CD14-positive monocyte (primary cell): ENCODE measurements around the gene KIF3A. TPM values are rescaled to one million over a fixed set of nuclear protein-coding genes. Genes with fewer than 3 reads are reported as not detected.

Experiments
- DNase-seq, 3 donors: peaks; one replicate each; pipeline ENCODE4 v3.0.0-alpha.2; 2011 to 2022
- H2AFZ ChIP-seq: 2 replicates; pipeline ENCODE4 v1.6.0; 2012; ENCODE audit warnings: mild to moderate bottlenecking, low read depth, low read length, inconsistent platforms; ENCODE audit not compliant: insufficient read depth, poor library complexity, severe bottlenecking
- H3K27ac ChIP-seq, 2 donors: 1 replicate in 1 of 2; 2 replicates in 1 of 2; pipeline ENCODE4 v1.5.1; 2012 to 2013; ENCODE audit warnings: low read length in 2 of 2, control low read depth in 1 of 2, inconsistent platforms in 1 of 2, low read depth in 1 of 2, mild to moderate bottlenecking in 1 of 2
- H3K27me3 ChIP-seq, 2 donors: one replicate each; pipeline versions ENCODE4 v1.6.0 to v1.6.1; 2011 to 2013; ENCODE audit warnings: low read length in 2 of 2; ENCODE audit not compliant: control insufficient read depth in 2 of 2, insufficient read depth in 2 of 2
- H3K36me3 ChIP-seq, 2 donors: replicated peaks in 1 of 2; 1 replicate in 1 of 2; 2 replicates in 1 of 2; pipeline versions ENCODE4 v1.5.1 to v1.6.1; 2012 to 2013; ENCODE audit warnings: low read length in 2 of 2, control low read depth in 1 of 2, inconsistent platforms in 1 of 2, mild to moderate bottlenecking in 1 of 2; ENCODE audit not compliant: insufficient read depth in 2 of 2, control insufficient read depth in 1 of 2
- H3K4me1 ChIP-seq, 2 donors: 1 replicate in 1 of 2; 2 replicates in 1 of 2; pipeline versions ENCODE4 v1.5.1 to v1.6.1; 2012 to 2013; ENCODE audit warnings: low read length in 2 of 2, control low read depth in 1 of 2, inconsistent platforms in 1 of 2, mild to moderate bottlenecking in 1 of 2, moderate library complexity in 1 of 2; ENCODE audit not compliant: insufficient read depth in 2 of 2, control insufficient read depth in 1 of 2
- H3K4me2 ChIP-seq: replicated peaks from 2 replicates; pipeline ENCODE3; 2012; ENCODE audit warnings: low read length, moderate library complexity, mild to moderate bottlenecking; ENCODE audit not compliant: poor library complexity, severe bottlenecking; ENCODE audit errors: extremely low read depth
- H3K4me3 ChIP-seq, 3 experiments: fragments of 200-600 bp in 1 of 3; sonication (generic) in 1 of 3; replicated peaks in 1 of 3; 1 replicate in 2 of 3; 2 replicates in 1 of 3; pipeline ENCODE4 v1.5.1; 2011 to 2013; ENCODE audit warnings: low read length in 3 of 3, mild to moderate bottlenecking in 3 of 3, control low read depth in 2 of 3, low read depth in 2 of 3, inconsistent platforms in 1 of 3, moderate library complexity in 1 of 3
- H3K79me2 ChIP-seq: 2 replicates; pipeline ENCODE4 v1.6.0; 2012; ENCODE audit warnings: mild to moderate bottlenecking, control low read depth, inconsistent platforms, low read length, moderate library complexity; ENCODE audit not compliant: insufficient read depth
- H3K9ac ChIP-seq: 2 replicates; pipeline ENCODE4 v1.6.0; 2017; ENCODE audit warnings: low read length, mild to moderate bottlenecking; ENCODE audit not compliant: insufficient read depth, poor library complexity, severe bottlenecking
- H3K9me3 ChIP-seq, 2 donors: replicated peaks in 1 of 2; 1 replicate in 1 of 2; 2 replicates in 1 of 2; pipeline versions ENCODE4 v1.5.1 to v1.6.1; 2012 to 2013; ENCODE audit warnings: low read length in 2 of 2, control low read depth in 1 of 2; ENCODE audit not compliant: control insufficient read depth in 1 of 2, insufficient read depth in 1 of 2
- H4K20me1 ChIP-seq: 2 replicates; pipeline ENCODE4 v1.6.0; 2012; ENCODE audit warnings: mild to moderate bottlenecking, low read length, control low read depth, moderate library complexity; ENCODE audit not compliant: insufficient read depth
- H3K27ac Mint-ChIP-seq, 7 donors: one replicate each; pipeline ENCODE4 v1.8.0; 2020; ENCODE audit warnings: mild to moderate bottlenecking in 7 of 7, mixed read lengths in 7 of 7, moderate library complexity in 6 of 7, inconsistent platforms in 2 of 7
- H3K27me3 Mint-ChIP-seq, 3 donors: one replicate each; pipeline ENCODE4 v1.8.0; 2021 to 2022; ENCODE audit warnings: low read depth in 3 of 3, mild to moderate bottlenecking in 3 of 3, mixed read lengths in 3 of 3, moderate library complexity in 3 of 3, inconsistent platforms in 1 of 3
- H3K36me3 Mint-ChIP-seq, 2 donors: one replicate each; pipeline ENCODE4 v1.8.0; 2020; ENCODE audit warnings: mixed read lengths in 2 of 2, inconsistent platforms in 1 of 2, mild to moderate bottlenecking in 1 of 2
- H3K4me1 Mint-ChIP-seq: one replicate; pipeline ENCODE4 v1.8.0; 2020; ENCODE audit warnings: mild to moderate bottlenecking, mixed read lengths
- H3K4me3 Mint-ChIP-seq, 2 donors: one replicate each; pipeline ENCODE4 v1.8.0; 2020; ENCODE audit warnings: mild to moderate bottlenecking in 2 of 2, mixed read lengths in 2 of 2, moderate library complexity in 1 of 2
- H3K9me3 Mint-ChIP-seq, 7 donors: one replicate each; pipeline ENCODE4 v1.8.0; 2020 to 2022; ENCODE audit warnings: mixed read lengths in 7 of 7, mild to moderate bottlenecking in 6 of 7, moderate library complexity in 6 of 7, inconsistent platforms in 2 of 7
- CTCF ChIP-seq: fragments of 200-600 bp; IDR thresholded peaks from one replicate; pipeline ENCODE4 v1.8.0; 2022; ENCODE audit warnings: antibody characterized with exemption, mild to moderate bottlenecking
- WGBS: methylation state at CpG from one replicate; pipeline ENCODE4 v1.1.5; 2013; ENCODE audit warnings: missing lambda C conversion rate; ENCODE audit not compliant: insufficient coverage; 5-methylcytosine and 5-hydroxymethylcytosine counted together
- intact Hi-C, 2 donors: fragments of 100-400 bp; cut with micrococcal nuclease; formaldehyde crosslinking; loops; one replicate each; pipeline versions ENCODE4 v1.15.0 to v1.15.1; 2023
- polyA plus RNA-seq, 3 donors: library from polyadenylated mRNA; depleted of rRNA in 1 of 3; unstranded in 2 of 3; stranded (reverse) in 1 of 3; fragments of 300-500 nt in 2 of 3; fragments of >200 nt in 1 of 3; fragmentation: Illumina TruSeq in 2 of 3; gene quantifications; 1 replicate in 2 of 3; 2 replicates in 1 of 3; pipeline ENCODE4 v1.2.3, GENCODE V29; 2012 to 2021

KIF3A gene
- polyA plus RNA-seq, 3 donors = 0.68 to 1.3 (median 1.2) TPM

- peaks cover 14 to 15% of the 10 kb centered on the region in 2 donors for H3K4me1 ChIP-seq
- intact Hi-C loops = no loop called here
- H3K36me3 Mint-ChIP-seq = no peaks in the 10 kb centered on the region
- H3K4me2 ChIP-seq = no peak overlapping the region
- H3K79me2 ChIP-seq = no peaks in the 10 kb centered on the region
- DNase-seq = no peak
- H3K36me3 ChIP-seq = no peaks in the 10 kb centered on the region
- H3K27me3 ChIP-seq = no peaks in the 10 kb centered on the region
- H4K20me1 ChIP-seq = no peaks in the 10 kb centered on the region
- no peak overlapping the region for H3K27ac Mint-ChIP-seq
- H3K27ac ChIP-seq = no peak overlapping the region
- H3K4me3 Mint-ChIP-seq = no peak overlapping the region
- no peaks in the 10 kb centered on the region for H3K9me3 ChIP-seq
- H3K4me1 Mint-ChIP-seq = peaks cover 20% of the 10 kb centered on the region
- H3K27me3 Mint-ChIP-seq = no peaks in the 10 kb centered on the region
- no peak overlapping the region for H3K9ac ChIP-seq
- WGBS = 100% methylated on average over 1 of the region's 3 CpGs
- H3K4me3 ChIP-seq = no peak overlapping the region
- no peak for TF ChIP-seq CTCF
- no peak overlapping the region for H2AFZ ChIP-seq
- no peaks in the 10 kb centered on the region for H3K9me3 Mint-ChIP-seq
These were observed 47.2 kb downstream of the KIF3A start for GRCh38 chr5:132690156-132690555.

- no peaks in the 10 kb centered on the region for H3K27me3 Mint-ChIP-seq
- no peaks in the 10 kb centered on the region for H3K9me3 Mint-ChIP-seq
- Histone ChIP-seq H3K4me2 (no peak overlapping the region), H3K4me3 (no peak overlapping the region), H3K4me1 (peaks cover 14 to 15% of the 10 kb centered on the region in 2 donors), H3K79me2 (no peaks in the 10 kb centered on the region), H3K36me3 (no peaks in the 10 kb centered on the region), H3K27ac (no peak overlapping the region), H3K27me3 (no peaks in the 10 kb centered on the region), H2AFZ (no peak overlapping the region), H3K9ac (no peak overlapping the region), H3K9me3 (no peaks in the 10 kb centered on the region), H4K20me1 (no peaks in the 10 kb centered on the region)
- no peak for TF ChIP-seq CTCF
- H3K36me3 Mint-ChIP-seq = no peaks in the 10 kb centered on the region
- H3K27ac Mint-ChIP-seq = no peak overlapping the region
- intact Hi-C loops = no loop called here
- 94% methylated on average over 5 of the region's 7 CpGs for WGBS
- no peak for DNase-seq
- no peak overlapping the region for H3K4me3 Mint-ChIP-seq
- H3K4me1 Mint-ChIP-seq = peaks cover 24% of the 10 kb centered on the region
These were observed 47.8 kb downstream of the KIF3A start for GRCh38 chr5:132689513-132689912.
